GM21529 (cell line): ENCODE results near the gene MMP24OS.
"Not testable (repeated sequence)": the region's sequence is repeated elsewhere in the genome, so short reads cannot be mapped to it uniquely, and the experiment has no call there.

Experiments used
- ATAC-seq: cut with Tn5 transposase; IDR thresholded peaks from one replicate; pipeline ENCODE4 v1.9.1; 2021; ENCODE audit not compliant: unreplicated experiment

Gene MMP24OS

GRCh38 chr20:35252598-35252997 lies 25.3 kb downstream of the MMP24OS start:
- not testable (repeated sequence) for ATAC-seq

GRCh38 chr20:35252037-35252461 lies 25.9 kb downstream of the MMP24OS start:
- ATAC-seq, result peak; percentile 67

GRCh38 chr20:35251613-35251940 lies 26.3 kb downstream of the MMP24OS start:
- no peak for ATAC-seq

- no peak for ATAC-seq
These were observed 29.1 kb downstream of the MMP24OS start for GRCh38 chr20:35248641-35249475.

- ATAC-seq, result no peak
These were observed 31.2 kb downstream of the MMP24OS start for GRCh38 chr20:35246723-35247122.

- ATAC-seq, result no peak
These were observed 33.9 kb downstream of the MMP24OS start for GRCh38 chr20:35243986-35244385.

- no peak for ATAC-seq
These were observed 34.6 kb downstream of the MMP24OS start for GRCh38 chr20:35243317-35243716.

- no peak for ATAC-seq
These were observed 37.1 kb downstream of the MMP24OS start for GRCh38 chr20:35240811-35241293.

- ATAC-seq, result no peak
These were observed 37.7 kb downstream of the MMP24OS start for GRCh38 chr20:35240083-35240810.

GRCh38 chr20:35238735-35239134 lies 39.2 kb downstream of the MMP24OS start:
- no peak for ATAC-seq

GRCh38 chr20:35238170-35238569 lies 39.8 kb downstream of the MMP24OS start:
- no peak for ATAC-seq

- no peak for ATAC-seq
These were observed 40.4 kb downstream of the MMP24OS start for GRCh38 chr20:35237486-35237885.

- no peak for ATAC-seq
These were observed 42.0 kb downstream of the MMP24OS start for GRCh38 chr20:35235881-35236280.

- no peak for ATAC-seq
These were observed 45.3 kb downstream of the MMP24OS start for GRCh38 chr20:35232575-35232974.

- ATAC-seq, result no peak
These were observed 50.8 kb downstream of the MMP24OS start for GRCh38 chr20:35226884-35227681.
